ENCODE results near the gene ARHGAP15. TPM values are rescaled to one million over a fixed set of nuclear protein-coding genes. Genes with fewer than 3 reads are reported as not detected.
A peak's percentile ranks its signal among the peaks of the same experiment; 100 is the strongest.

Gene ARHGAP15
- total RNA-seq, 4 donors from 2014 or later, result 3.4 to 9.3 (median 6.4) TPM

DNA sequence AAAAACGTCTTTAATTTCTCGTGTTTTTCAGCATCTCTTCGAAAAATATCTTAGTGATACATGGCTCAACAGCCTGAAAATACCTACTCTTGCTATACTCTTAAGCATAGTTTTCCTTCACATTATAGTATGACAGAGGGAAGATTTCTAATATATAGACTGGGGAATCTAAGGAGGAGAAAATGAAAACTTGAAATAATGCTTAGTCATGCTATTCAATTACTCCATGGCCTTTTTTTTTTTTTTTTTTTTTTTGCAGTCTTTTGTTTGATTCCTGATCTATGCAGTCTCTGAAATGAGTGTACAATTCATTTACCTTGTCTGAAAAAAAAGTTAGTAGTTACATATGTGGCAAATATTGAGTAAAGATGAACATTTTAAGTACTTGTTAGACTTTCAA is 337.8 kb downstream of the ARHGAP15 start:
- TF ChIP-seq, protein P1, sequence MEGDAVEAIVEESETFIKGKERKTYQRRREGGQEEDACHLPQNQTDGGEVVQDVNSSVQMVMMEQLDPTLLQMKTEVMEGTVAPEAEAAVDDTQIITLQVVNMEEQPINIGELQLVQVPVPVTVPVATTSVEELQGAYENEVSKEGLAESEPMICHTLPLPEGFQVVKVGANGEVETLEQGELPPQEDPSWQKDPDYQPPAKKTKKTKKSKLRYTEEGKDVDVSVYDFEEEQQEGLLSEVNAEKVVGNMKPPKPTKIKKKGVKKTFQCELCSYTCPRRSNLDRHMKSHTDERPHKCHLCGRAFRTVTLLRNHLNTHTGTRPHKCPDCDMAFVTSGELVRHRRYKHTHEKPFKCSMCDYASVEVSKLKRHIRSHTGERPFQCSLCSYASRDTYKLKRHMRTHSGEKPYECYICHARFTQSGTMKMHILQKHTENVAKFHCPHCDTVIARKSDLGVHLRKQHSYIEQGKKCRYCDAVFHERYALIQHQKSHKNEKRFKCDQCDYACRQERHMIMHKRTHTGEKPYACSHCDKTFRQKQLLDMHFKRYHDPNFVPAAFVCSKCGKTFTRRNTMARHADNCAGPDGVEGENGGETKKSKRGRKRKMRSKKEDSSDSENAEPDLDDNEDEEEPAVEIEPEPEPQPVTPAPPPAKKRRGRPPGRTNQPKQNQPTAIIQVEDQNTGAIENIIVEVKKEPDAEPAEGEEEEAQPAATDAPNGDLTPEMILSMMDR (IDR thresholded peaks at IDR 0.05), result no peak
- TF ChIP-seq EP300 (IDR thresholded peaks at IDR 0.05) (no peak), POLR2AphosphoS5 (IDR thresholded peaks at IDR 0.05) (no peak), POLR2A (IDR thresholded peaks at IDR 0.05) (no peak)
- WGBS, 2 donors (ENCODE audit: low coverage in 1 of 2), result 81 to 93% methylated on average over 3 of the region's 3 CpGs
- H3K9me3 ChIP-seq, result no peaks in the 10 kb centered on the region
- no peak overlapping the region for H3K4me3 ChIP-seq
- H3K4me1 ChIP-seq, result no peaks in the 10 kb centered on the region
- H3K27me3 ChIP-seq, result no peaks in the 10 kb centered on the region
- no peaks in the 10 kb centered on the region for H3K36me3 ChIP-seq
- ATAC-seq, result no peak
- no peak overlapping the region for H3K27ac ChIP-seq

- no peak for ATAC-seq
Measured at GRCh38 chr2:143468341-143468888, 339.2 kb downstream of the ARHGAP15 start.

GRCh38 chr2:143469323-143469722 is 340.1 kb downstream of the ARHGAP15 start:
- H3K4me1 ChIP-seq, result peaks cover 0 to 14% (median 0%) of the 10 kb centered on the region in 3 donors
- no peak overlapping the region for H3K4me3 ChIP-seq
- no peaks in the 10 kb centered on the region for H3K36me3 ChIP-seq
- no peaks in the 10 kb centered on the region for H3K27me3 ChIP-seq
- H3K27ac ChIP-seq, result no peak overlapping the region
- no peak for TF ChIP-seq POLR2A (IDR thresholded peaks at IDR 0.05)
- no peak for TF ChIP-seq POLR2AphosphoS5 (IDR thresholded peaks at IDR 0.05)
- TF ChIP-seq, protein P1 (IDR thresholded peaks at IDR 0.05), result no peak
- TF ChIP-seq EP300 (IDR thresholded peaks at IDR 0.05), result no peak
- no peaks in the 10 kb centered on the region for H3K9me3 ChIP-seq
- ATAC-seq, result no peak
- WGBS, 2 donors (ENCODE audit: low coverage in 1 of 2), result 74 to 92% methylated on average over 2 to 7 of the region's 7 CpGs

More at GRCh38 chr2:143468341-143468888, 339.2 kb downstream of the ARHGAP15 start:
- Histone ChIP-seq H3K27me3 (no peaks in the 10 kb centered on the region), H3K4me1 (peaks cover 0 to 7% (median 0%) of the 10 kb centered on the region in 3 donors), H3K4me3 (no peak overlapping the region), H3K9me3 (no peaks in the 10 kb centered on the region), H3K36me3 (no peaks in the 10 kb centered on the region), H3K27ac (no peak overlapping the region)
- TF ChIP-seq POLR2AphosphoS5 (IDR thresholded peaks at IDR 0.05) (no peak), EP300 (IDR thresholded peaks at IDR 0.05) (no peak), POLR2A (IDR thresholded peaks at IDR 0.05) (no peak)
- TF ChIP-seq, protein P1 (IDR thresholded peaks at IDR 0.05), result no peak

DNA sequence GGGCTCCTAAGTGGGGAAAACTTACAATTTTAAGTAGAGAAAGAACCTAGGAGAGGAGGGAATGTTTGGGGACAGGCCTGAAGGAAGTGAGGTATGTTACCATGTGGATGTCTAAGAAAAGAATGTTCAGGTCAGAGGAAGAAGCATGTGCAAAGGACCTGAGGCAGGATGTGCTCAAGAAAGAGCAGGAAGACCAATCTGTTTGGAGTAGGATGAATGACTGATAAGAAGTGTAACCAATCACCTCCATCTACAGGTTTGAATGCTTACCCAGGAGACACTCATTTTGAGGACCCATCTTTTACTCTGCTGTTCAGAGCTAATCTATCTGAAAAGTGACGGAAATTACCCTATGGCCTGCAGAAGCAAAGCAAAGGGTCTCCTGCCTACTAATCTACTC is 342.3 kb downstream of the ARHGAP15 start:
- H3K4me3 ChIP-seq, result no peak overlapping the region
- 100% methylated on average over 1 of the region's 1 CpG for WGBS, 2 donors (ENCODE audit: low coverage in 1 of 2)
- no peaks in the 10 kb centered on the region for H3K36me3 ChIP-seq
- TF ChIP-seq, protein P1 (IDR thresholded peaks at IDR 0.05), result no peak
- H3K9me3 ChIP-seq, result no peaks in the 10 kb centered on the region
- no peak overlapping the region for H3K27ac ChIP-seq
- ATAC-seq, result no peak
- H3K4me1 ChIP-seq, result peaks cover 0 to 30% (median 0%) of the 10 kb centered on the region in 3 donors
- H3K27me3 ChIP-seq, result no peaks in the 10 kb centered on the region

GRCh38 chr2:143473216-143473615 is 344.0 kb downstream of the ARHGAP15 start:
- WGBS, 2 donors (ENCODE audit: low coverage in 1 of 2), result 48 to 59% methylated on average over 2 to 3 of the region's 3 CpGs
- peak overlapping the region in 3 of 4 donors; percentile 3 to 59 (median 57) for H3K27ac ChIP-seq
- H3K4me3 ChIP-seq, result no peak overlapping the region
- TF ChIP-seq, protein P1 (IDR thresholded peaks at IDR 0.05), result no peak
- TF ChIP-seq POLR2A (IDR thresholded peaks at IDR 0.05), result no peak
- ATAC-seq, result no peak
- peaks cover 0 to 30% (median 0%) of the 10 kb centered on the region in 3 donors for H3K4me1 ChIP-seq
- no peaks in the 10 kb centered on the region for H3K36me3 ChIP-seq
- H3K9me3 ChIP-seq, result no peaks in the 10 kb centered on the region
- no peaks in the 10 kb centered on the region for H3K27me3 ChIP-seq

Data from gastroesophageal sphincter (tissue), 4 donors.